NCI-H2107 (cell line): ENCODE results near the gene ATP5PD.
"Not testable (repeated sequence)": the region's sequence is repeated elsewhere in the genome, so short reads cannot be mapped to it uniquely, and the experiment has no call there.

Source experiments
- DNase-seq: peaks from one replicate; lab custom pipeline; 2025; lab: John Stamatoyannopoulos, UW

ATP5PD gene

DNA sequence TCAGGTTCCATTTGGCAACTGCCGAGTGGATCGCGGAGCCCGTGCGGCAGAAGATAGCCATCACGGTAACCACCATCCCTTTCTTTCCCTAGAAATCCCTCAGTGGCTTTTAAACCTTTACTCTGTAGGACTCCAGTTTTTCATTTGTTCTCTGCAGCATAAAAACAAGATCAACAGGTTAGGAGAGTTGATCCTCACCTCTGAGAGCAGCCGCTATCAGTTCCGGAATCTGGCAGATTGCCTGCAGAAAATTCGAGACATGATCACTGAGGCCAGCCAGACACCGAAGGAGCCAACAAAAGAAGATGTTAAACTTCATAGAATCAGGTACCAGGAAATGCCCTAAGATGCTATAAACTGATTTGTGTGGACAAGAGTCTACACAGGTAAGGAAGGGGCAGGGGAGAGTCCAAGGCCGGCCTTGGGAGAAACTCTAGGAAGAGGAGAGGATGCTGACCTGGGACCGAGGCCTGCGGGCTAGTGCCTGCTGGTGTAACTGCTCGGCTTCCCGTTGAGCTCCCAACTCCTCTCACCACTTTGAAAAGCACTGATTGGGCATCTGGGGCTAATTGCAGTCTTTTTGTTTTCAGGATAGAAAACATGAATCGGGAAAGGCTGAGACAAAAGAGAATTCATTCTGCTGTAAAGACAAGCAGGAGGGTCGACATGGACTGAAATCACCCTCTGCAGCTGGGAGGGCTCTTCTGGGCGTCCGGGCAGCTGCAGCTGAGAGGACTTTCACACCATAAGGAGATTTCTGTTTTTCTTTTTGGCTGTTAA is 26.2 kb downstream of the ATP5PD start:
- no peak for DNase-seq

GRCh38 chr17:75019710-75020109 is 27.1 kb downstream of the ATP5PD start:
- DNase-seq, result no peak

DNA sequence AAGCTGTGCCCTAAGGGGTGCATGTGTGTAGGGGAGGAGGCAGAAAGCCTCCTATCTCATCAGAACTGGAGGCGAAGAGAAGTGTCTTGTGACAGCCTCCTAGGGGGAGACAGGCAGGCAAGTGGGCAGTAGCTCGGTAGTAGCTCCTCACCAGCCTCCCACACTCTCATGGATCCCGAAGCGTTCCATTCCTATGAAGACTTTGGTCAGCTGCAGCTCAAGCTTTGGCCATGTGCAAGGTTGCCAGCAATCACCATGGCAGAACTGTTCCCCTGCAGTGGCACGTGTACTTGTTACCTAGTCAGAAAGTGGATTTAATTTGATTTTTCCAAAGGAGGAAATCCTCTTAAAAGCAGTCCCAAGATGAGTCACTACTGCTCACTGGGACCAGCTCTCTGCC is 27.6 kb downstream of the ATP5PD start:
- no peak for DNase-seq

DNA sequence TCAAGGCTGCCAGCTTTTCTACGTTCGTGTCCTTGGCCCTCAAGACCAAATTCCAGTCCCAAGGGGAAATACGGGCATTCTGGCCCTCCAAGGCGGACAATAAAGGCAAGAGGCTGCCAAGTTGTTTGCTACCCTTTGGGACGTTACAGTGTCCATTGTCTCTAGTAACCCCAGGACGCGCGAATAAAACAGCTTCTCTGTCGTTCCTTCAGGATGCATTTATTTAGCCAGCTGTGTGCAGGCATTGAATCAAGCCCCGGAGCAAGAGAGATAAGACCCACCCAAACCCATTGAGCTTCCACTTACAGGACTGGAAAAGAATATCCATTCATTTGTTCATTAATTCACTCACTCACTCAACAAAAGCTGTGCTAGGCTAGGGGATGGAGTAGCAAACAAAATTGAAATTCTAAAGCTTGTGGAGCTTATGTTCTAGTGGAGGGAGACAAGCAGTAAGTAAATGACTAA is 33.6 kb downstream of the ATP5PD start:
- no peak for DNase-seq

DNA sequence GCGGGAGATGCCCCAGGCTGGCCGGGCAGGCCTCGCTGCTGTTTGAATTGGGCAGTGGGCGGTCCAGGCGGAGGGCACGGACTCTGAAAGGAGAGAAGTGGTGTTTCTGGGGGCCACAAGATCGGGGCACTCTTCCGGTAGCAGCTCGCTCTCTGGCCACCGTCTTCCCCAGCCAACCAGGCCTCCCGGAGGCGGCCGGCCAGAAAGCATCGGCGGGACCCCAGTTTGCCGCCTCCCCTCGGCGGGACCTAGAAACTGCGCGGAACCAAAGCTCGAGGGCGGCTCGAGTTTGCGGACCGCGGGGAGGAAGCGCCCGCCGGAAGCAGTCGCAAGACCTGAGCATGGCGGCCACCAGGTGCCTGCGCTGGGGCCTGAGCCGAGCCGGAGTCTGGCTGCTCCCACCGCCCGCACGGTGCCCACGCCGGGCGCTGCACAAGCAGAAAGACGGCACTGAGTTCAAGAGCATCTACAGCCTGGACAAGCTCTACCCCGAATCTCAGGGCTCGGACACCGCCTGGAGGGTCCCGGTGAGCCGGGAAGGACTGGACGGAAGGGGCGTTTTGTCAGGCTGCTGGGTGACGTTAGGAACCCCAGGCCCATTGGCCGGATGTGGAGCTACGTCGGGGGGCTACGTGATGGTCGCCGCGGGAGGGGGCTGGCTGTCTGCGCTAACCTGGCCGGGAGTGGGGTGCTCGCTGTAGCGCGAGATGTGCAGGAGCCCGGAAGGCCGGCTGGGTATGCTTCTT is 34.2 kb downstream of the ATP5PD start, which contains the start of gene MRPL58:
MRPL58 (plus strand) TSS at position 325 of the 746 bp plus-strand sequence; CDS start at position 342, 17 bp downstream.
- DNase-seq, result peak; percentile 62

- DNase-seq, result no peak
Measured at GRCh38 chr17:75012096-75012345, 34.7 kb downstream of the ATP5PD start.

DNA sequence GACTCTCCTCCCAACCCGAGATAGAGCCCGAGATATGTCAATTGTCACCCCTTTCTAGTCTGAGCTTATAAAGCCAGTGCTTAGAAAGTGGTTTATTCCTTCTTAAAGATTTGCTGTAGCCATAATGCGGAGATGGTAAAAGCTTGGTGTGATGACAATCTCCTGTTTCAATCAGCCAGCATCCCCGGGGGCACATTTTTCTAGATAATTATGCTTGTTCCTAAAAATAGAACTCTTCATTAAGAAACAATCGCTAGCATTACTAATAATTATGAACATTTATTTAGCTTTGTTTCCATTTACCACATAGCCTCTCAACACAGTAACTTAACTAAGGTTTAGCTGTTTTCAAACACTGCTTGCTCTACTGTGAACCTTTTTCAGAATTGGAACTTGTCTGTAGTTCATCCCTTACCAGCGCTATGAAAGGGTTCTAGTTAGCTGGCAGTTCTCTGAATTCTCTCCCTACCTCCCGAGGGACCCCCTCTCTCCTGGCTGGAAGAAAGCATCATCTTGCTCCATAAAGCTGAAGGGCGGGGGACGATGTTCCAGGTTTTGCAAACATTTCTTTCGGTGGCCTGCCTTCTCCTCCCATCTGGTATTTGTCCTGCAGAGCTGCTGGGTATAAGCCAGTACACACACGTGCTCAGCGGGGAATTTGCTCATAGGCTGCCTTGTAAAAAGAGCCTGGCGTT is 35.2 kb downstream of the ATP5PD start:
- DNase-seq, result no peak

- peak; percentile 51 for DNase-seq
Measured at GRCh38 chr17:75010683-75011400, 35.9 kb downstream of the ATP5PD start.

- no peak for DNase-seq
Measured at GRCh38 chr17:75009139-75009724, 37.5 kb downstream of the ATP5PD start.

GRCh38 chr17:75008373-75008772 is 38.4 kb downstream of the ATP5PD start:
- peak; percentile 6 for DNase-seq

DNA sequence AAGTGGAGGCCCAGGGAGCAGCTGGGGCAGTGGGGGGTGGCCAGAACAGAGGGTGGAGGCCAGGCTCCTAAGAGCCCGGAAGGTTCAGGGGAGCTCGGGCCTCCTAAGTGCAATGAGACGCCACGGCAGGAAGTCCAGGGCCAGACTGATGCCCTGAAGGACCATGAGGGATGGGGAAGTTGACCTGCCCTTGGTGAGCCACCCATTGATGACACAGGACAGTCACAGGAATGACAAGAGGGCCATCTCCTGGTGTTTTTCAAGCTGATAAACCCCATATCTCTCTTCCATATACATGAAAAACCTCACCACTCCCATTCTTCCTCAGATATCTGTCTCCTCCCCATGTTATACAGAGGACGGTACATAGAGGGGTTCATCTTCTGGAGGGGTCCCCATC is 40.1 kb downstream of the ATP5PD start:
- no peak for DNase-seq

DNA sequence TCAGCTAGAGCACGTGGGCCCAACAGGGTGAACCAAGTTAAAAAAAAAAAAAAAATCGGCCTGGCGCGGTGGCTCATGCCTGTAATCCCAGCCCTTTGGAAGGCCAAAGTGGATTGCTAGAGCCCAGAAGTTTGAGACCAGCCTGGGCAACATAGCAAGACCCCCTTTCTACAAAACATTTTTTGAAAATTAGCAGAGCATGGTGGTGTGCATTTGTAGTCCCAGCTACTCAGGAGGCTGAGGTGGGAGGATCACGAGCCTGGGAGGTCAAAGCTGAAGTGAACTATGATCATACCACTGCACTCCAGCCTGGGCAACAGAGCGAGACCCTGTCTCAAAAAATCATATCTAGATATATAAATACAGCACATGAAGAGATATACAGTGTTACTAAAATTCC is 40.7 kb downstream of the ATP5PD start:
- not testable (repeated sequence) for DNase-seq

DNA sequence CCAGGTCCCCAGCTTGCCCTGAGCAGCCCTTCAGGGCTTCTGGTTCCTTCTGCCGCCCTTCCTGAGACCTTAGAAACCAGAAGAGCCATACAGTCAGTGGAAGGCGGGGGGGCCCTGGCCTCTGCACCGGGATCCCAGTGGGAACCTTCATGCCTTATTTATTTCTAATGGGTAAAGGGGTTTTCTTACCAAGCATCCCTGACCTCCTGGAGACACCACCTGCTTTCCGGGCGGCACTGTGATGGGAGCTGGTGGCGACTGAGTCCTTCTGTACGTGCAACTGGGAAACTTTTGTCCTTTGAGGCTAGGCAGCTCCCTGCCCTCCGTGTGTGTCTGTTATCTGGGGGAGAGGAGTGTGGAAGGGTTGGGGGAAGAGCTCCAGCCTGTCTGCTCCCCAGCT is 41.5 kb downstream of the ATP5PD start:
- DNase-seq, result no peak

DNA sequence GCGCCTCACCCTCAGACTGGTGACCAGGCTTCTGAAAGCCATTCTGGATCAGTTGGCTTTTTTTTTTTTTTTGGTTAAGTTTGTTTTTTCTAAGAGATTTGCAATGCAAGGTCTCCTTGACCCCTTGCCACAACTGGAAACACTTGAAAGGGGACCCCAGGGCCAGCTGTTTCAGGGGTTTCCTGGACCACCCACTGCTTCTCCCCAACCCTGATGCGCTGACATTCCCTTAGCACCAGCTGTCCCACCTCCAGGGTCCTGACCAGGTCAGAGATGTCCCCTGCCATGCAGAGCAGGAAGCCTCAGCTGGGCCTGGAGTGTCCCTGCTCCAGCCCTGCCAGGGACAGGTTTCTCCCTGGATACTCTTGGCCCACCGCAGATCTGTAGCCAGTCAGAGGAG is 42.4 kb downstream of the ATP5PD start:
- DNase-seq, result no peak

GRCh38 chr17:75003957-75004355 is 42.8 kb downstream of the ATP5PD start:
- no peak for DNase-seq

DNA sequence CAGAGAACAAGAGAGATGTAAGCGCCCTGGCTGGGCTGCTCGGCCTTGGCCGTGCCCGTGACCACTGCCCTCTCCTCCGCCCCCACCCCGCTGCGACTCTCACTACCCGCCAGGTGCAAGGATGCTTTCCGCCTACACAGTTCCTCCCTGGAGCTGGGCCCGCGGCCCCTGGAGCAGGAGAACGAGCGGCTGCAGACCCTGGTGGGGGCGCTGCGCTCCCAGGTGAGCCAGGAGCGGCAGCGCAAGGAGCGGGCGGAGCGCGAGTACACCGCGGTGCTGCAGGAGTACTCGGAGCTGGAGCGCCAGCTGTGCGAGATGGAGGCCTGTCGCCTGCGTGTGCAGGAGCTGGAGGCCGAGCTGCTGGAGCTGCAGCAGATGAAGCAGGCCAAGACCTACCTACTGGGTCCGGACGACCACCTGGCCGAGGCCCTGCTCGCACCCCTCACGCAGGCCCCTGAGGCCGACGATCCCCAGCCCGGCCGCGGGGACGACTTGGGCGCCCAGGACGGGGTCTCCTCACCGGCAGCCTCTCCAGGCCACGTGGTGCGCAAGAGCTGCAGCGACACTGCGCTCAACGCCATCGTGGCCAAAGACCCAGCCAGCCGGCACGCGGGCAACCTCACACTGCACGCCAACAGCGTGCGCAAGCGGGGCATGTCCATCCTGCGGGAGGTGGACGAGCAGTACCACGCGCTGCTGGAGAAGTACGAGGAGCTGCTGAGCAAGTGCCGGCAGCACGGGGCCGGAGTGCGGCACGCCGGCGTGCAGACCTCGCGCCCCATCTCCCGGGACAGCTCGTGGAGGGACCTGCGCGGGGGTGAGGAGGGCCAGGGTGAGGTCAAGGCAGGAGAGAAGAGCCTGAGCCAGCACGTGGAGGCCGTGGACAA is 43.5 kb downstream of the ATP5PD start:
- DNase-seq, result no peak

DNA sequence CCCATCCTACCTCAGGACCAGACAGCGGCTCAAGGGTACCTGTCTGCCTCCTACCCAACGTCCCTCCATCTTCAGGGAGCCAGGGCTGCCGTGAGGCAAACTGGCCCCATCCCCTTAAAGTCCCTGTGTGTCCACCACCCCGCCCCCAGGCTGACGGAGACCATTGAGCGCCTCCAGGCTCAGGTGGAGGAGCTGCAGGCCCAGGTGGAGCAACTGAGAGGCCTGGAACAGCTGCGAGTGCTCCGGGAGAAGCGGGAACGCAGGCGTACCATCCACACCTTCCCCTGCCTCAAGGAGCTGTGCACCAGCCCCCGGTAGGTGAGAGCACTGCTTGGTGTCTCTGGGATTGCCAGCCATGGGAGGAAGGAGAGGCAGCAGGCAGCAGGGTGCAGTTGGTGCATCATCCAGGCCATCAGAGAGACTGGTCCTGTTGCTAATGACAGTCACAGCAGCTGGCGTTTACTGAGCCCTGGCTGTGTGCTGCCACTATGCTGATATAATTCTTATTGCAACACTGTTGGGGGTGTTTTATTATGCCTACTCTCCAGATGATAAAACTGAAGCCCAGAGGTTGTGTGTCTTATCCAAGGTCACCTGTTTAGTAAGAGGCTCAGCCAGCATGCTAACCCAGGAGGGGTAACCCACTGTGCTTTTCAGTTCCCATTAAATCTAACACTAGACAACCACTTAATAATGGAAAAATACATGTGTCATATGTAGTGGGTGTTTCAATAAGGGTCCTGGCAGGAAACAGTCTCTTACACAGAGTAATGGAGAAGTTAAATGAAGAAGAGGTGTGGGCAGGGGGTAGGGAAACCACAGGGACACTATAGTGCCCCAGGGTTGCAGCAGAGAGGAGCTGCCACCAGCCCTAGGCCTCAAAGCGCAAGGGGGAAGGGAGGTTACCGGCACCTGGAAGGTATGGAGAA is 44.6 kb downstream of the ATP5PD start:
- no peak for DNase-seq

- DNase-seq, result no peak
Measured at GRCh38 chr17:74999523-74999922, 47.2 kb downstream of the ATP5PD start.

- no peak for DNase-seq
Measured at GRCh38 chr17:74998783-74999182, 48.0 kb downstream of the ATP5PD start.

GRCh38 chr17:74995847-74996246 is 50.9 kb downstream of the ATP5PD start:
- no peak for DNase-seq
